T-helper 17 cell (primary cell): ENCODE measurements around the gene DNAJC5G. TPM values are rescaled to one million over a fixed set of nuclear protein-coding genes. Genes with fewer than 3 reads are reported as not detected.

Experiments
- ATAC-seq: fragments of 150-1000 bp; cut with Tn5 transposase; 2 replicates; pipeline ENCODE4 v1.10.0; 2021; ENCODE audit warnings: mild to moderate bottlenecking, moderate library complexity
- DNase-seq, 3 donors: peaks; one replicate each; pipeline versions ENCODE4 v3.0.0 to v3.0.0-alpha.2; 2020 to 2021
- H3K9me3 ChIP-seq: one replicate; pipeline ENCODE4 v1.7.0; 2013; ENCODE audit warnings: low read length, mild to moderate bottlenecking; ENCODE audit not compliant: control insufficient read depth, poor library complexity, severe bottlenecking
- H3K27ac Mint-ChIP-seq: one replicate; pipeline ENCODE4 v1.8.0; 2022; ENCODE audit warnings: mild to moderate bottlenecking, moderate library complexity, mixed read lengths
- H3K27me3 Mint-ChIP-seq: one replicate; pipeline ENCODE4 v1.8.0; 2022; ENCODE audit warnings: mixed read lengths
- H3K36me3 Mint-ChIP-seq: one replicate; pipeline ENCODE4 v1.8.0; 2022; ENCODE audit warnings: low read depth, mixed read lengths
- H3K4me1 Mint-ChIP-seq: one replicate; pipeline ENCODE4 v1.8.0; 2022; ENCODE audit warnings: mild to moderate bottlenecking, mixed read lengths
- H3K4me3 Mint-ChIP-seq: one replicate; pipeline ENCODE4 v1.8.0; 2022; ENCODE audit warnings: mild to moderate bottlenecking, moderate library complexity, mixed read lengths
- total RNA-seq, 4 donors: library from RNA in 2 of 4; stranded (reverse) in 2 of 4; gene quantifications; one replicate each; pipeline ENCODE4 v1.2.3 and lab custom pipeline; 2022 to 2026

DNAJC5G gene
- total RNA-seq (not detected), total RNA-seq (lab: John Stamatoyannopoulos, UW) (0 to 0.35 reads per million in 2 donors)

GRCh38 chr2:27275211-27276150 is at the start of gene DNAJC5G:
Gene DNAJC5G, plus strand, starts transcription at chr2:27275433. Its CDS starts 1,296 bp downstream, at chr2:27276729.
- peaks cover 7% of the 10 kb centered on the region for H3K4me1 Mint-ChIP-seq
- no peaks in the 10 kb centered on the region for H3K9me3 ChIP-seq
- peaks cover 37% of the 10 kb centered on the region for H3K27me3 Mint-ChIP-seq
- ATAC-seq (no peak), DNase-seq (no peak)
- H3K36me3 Mint-ChIP-seq = peaks cover 3% of the 10 kb centered on the region
- no peak within 1 kb of the TSS for H3K27ac Mint-ChIP-seq
- no peak within 1 kb of the TSS for H3K4me3 Mint-ChIP-seq

- Mint-ChIP-seq H3K36me3 (peaks cover 8% of the 10 kb centered on the region), H3K27ac (peak overlapping the region; percentile 9), H3K4me3 (no peak overlapping the region), H3K4me1 (peaks cover 2% of the 10 kb centered on the region), H3K27me3 (no peaks in the 10 kb centered on the region)
- no peak for ATAC-seq
- no peak for DNase-seq
- no peaks in the 10 kb centered on the region for H3K9me3 ChIP-seq
These were observed 49.7 kb upstream of the DNAJC5G start for GRCh38 chr2:27225526-27225925.

- H3K27me3 Mint-ChIP-seq = no peaks in the 10 kb centered on the region
- no peaks in the 10 kb centered on the region for H3K9me3 ChIP-seq
- DNase-seq (no peak), ATAC-seq (no peak)
- H3K36me3 Mint-ChIP-seq = peaks cover 8% of the 10 kb centered on the region
- peaks cover 2% of the 10 kb centered on the region for H3K4me1 Mint-ChIP-seq
- no peak overlapping the region for H3K27ac Mint-ChIP-seq
- H3K4me3 Mint-ChIP-seq = no peak overlapping the region
These were observed 47.7 kb upstream of the DNAJC5G start for GRCh38 chr2:27227501-27227900.

- no peak for ATAC-seq
- peaks cover 2% of the 10 kb centered on the region for H3K4me1 Mint-ChIP-seq
- no peak overlapping the region for H3K27ac Mint-ChIP-seq
- H3K4me3 Mint-ChIP-seq = no peak overlapping the region
- H3K36me3 Mint-ChIP-seq = peaks cover 14% of the 10 kb centered on the region
- no peak for DNase-seq
- H3K9me3 ChIP-seq = no peaks in the 10 kb centered on the region
- no peaks in the 10 kb centered on the region for H3K27me3 Mint-ChIP-seq
These were observed 43.3 kb upstream of the DNAJC5G start for GRCh38 chr2:27231921-27232320.

GRCh38 chr2:27233341-27233740 is 41.9 kb upstream of the DNAJC5G start:
- H3K27ac Mint-ChIP-seq = no peak overlapping the region
- H3K9me3 ChIP-seq = no peaks in the 10 kb centered on the region
- H3K4me1 Mint-ChIP-seq = peaks cover 2% of the 10 kb centered on the region
- ATAC-seq (no peak), DNase-seq (no peak)
- H3K27me3 Mint-ChIP-seq = no peaks in the 10 kb centered on the region
- H3K36me3 Mint-ChIP-seq = peaks cover 16% of the 10 kb centered on the region
- no peak overlapping the region for H3K4me3 Mint-ChIP-seq

GRCh38 chr2:27236136-27236535 is 39.1 kb upstream of the DNAJC5G start:
- ATAC-seq (no peak), DNase-seq (no peak)
- peaks cover 4% of the 10 kb centered on the region for H3K4me1 Mint-ChIP-seq
- no peak overlapping the region for H3K27ac Mint-ChIP-seq
- peaks cover 16% of the 10 kb centered on the region for H3K36me3 Mint-ChIP-seq
- H3K4me3 Mint-ChIP-seq = no peak overlapping the region
- no peaks in the 10 kb centered on the region for H3K27me3 Mint-ChIP-seq
- no peaks in the 10 kb centered on the region for H3K9me3 ChIP-seq

- no peaks in the 10 kb centered on the region for H3K9me3 ChIP-seq
- no peak for ATAC-seq
- Mint-ChIP-seq H3K27ac (no peak overlapping the region), H3K4me3 (no peak overlapping the region), H3K36me3 (peaks cover 16% of the 10 kb centered on the region), H3K27me3 (no peaks in the 10 kb centered on the region), H3K4me1 (peaks cover 4% of the 10 kb centered on the region)
- no peak for DNase-seq
These were observed 38.6 kb upstream of the DNAJC5G start for GRCh38 chr2:27236626-27237025.

GRCh38 chr2:27237341-27237945 is 37.8 kb upstream of the DNAJC5G start:
- peaks cover 4% of the 10 kb centered on the region for H3K4me1 Mint-ChIP-seq
- peaks cover 16% of the 10 kb centered on the region for H3K36me3 Mint-ChIP-seq
- no peak overlapping the region for H3K4me3 Mint-ChIP-seq
- DNase-seq (no peak), ATAC-seq (no peak)
- no peaks in the 10 kb centered on the region for H3K9me3 ChIP-seq
- peak overlapping the region; percentile 41 for H3K27ac Mint-ChIP-seq
- no peaks in the 10 kb centered on the region for H3K27me3 Mint-ChIP-seq

GRCh38 chr2:27238976-27239375 is 36.3 kb upstream of the DNAJC5G start:
- H3K36me3 Mint-ChIP-seq = peaks cover 12% of the 10 kb centered on the region
- no peaks in the 10 kb centered on the region for H3K27me3 Mint-ChIP-seq
- H3K4me3 Mint-ChIP-seq = no peak overlapping the region
- H3K9me3 ChIP-seq = no peaks in the 10 kb centered on the region
- no peak for ATAC-seq
- DNase-seq = no peak
- peaks cover 2% of the 10 kb centered on the region for H3K4me1 Mint-ChIP-seq
- H3K27ac Mint-ChIP-seq = no peak overlapping the region

GRCh38 chr2:27240406-27240805 is 34.8 kb upstream of the DNAJC5G start:
- peak overlapping the region; percentile 63 for H3K27ac Mint-ChIP-seq

GRCh38 chr2:27241761-27242613 is 33.2 kb upstream of the DNAJC5G start:
- no peak for DNase-seq
- Mint-ChIP-seq H3K4me1 (peaks cover 2% of the 10 kb centered on the region), H3K27me3 (no peaks in the 10 kb centered on the region), H3K4me3 (no peak overlapping the region), H3K36me3 (peaks cover 3% of the 10 kb centered on the region), H3K27ac (peak overlapping the region; percentile 63)
- no peaks in the 10 kb centered on the region for H3K9me3 ChIP-seq
- ATAC-seq = no peak

More at GRCh38 chr2:27240406-27240805, 34.8 kb upstream of the DNAJC5G start:
- no peak for DNase-seq
- Mint-ChIP-seq H3K27me3 (no peaks in the 10 kb centered on the region), H3K4me3 (no peak overlapping the region), H3K4me1 (peaks cover 2% of the 10 kb centered on the region), H3K36me3 (peaks cover 5% of the 10 kb centered on the region)
- no peaks in the 10 kb centered on the region for H3K9me3 ChIP-seq
- no peak for ATAC-seq

- no peaks in the 10 kb centered on the region for H3K9me3 ChIP-seq
- ATAC-seq = no peak
- no peak overlapping the region for H3K4me3 Mint-ChIP-seq
- peak overlapping the region; percentile 63 for H3K27ac Mint-ChIP-seq
- H3K27me3 Mint-ChIP-seq = no peaks in the 10 kb centered on the region
- H3K36me3 Mint-ChIP-seq = no peaks in the 10 kb centered on the region
- no peak for DNase-seq
- peaks cover 2% of the 10 kb centered on the region for H3K4me1 Mint-ChIP-seq
These were observed 32.6 kb upstream of the DNAJC5G start for GRCh38 chr2:27242614-27242951.
